HepG2 (cell line): ENCODE results near the gene GRM4. TPM values are rescaled to one million over a fixed set of nuclear protein-coding genes. Genes with fewer than 3 reads are reported as not detected.

Source experiments
- ATAC-seq: fragments of 200-7000 bp; cut with Tn5 transposase; 3 replicates; pipeline ENCODE4 v1.9.1; 2020; ENCODE audit warnings: mild to moderate bottlenecking, moderate library complexity
- BruUV-seq: library from RNA; stranded (reverse); fragments of 400-500 nt; replicated peaks from 2 replicates; lab custom pipeline; 2021; lab: Mats Ljungman, UMichigan
- CTCF ChIA-PET: fragments of 300-600 bp; formaldehyde crosslinking; extraction: SDS; loops from one replicate; lab custom pipeline; 2021; ENCODE audit warnings: low total read pairs, inconsistent platforms, low intra/inter-chr PET ratio; lab: Yijun Ruan, JAX
- POLR2A ChIA-PET: fragments of 350-600 bp; sonication (Branson Sonifier 250); formaldehyde crosslinking; loops from one replicate; lab custom pipeline; 2020; ENCODE audit warnings: antibody characterized with exemption, inconsistent platforms; lab: Yijun Ruan, JAX
- DNase-seq: peaks from one replicate; pipeline ENCODE4 v3.0.0-alpha.2; 2015; ENCODE audit warnings: low spot score
- FAIRE-seq: peaks from 3 replicates; lab custom pipeline; 2011; peaks lifted over from hg19 to GRCh38; lab: Jason Lieb, UNC
- H2AFZ ChIP-seq: one replicate; pipeline ENCODE4 v1.6.1; 2011; ENCODE audit warnings: low read length, inconsistent platforms
- H3K27ac ChIP-seq: fragments of 300-600 bp; 3 replicates; pipeline ENCODE4 v1.8.0; 2011; ENCODE audit warnings: mixed run types, mild to moderate bottlenecking, mixed read lengths, low read length, inconsistent platforms; ENCODE audit not compliant: insufficient read depth; ENCODE audit errors: extremely low read length
- H3K27me3 ChIP-seq, 2 experiments: fragments of 200-600 bp in 1 of 2; 2 replicates in 1 of 2; 3 replicates in 1 of 2; pipeline versions ENCODE4 v1.6.0 to v1.8.0; 2011; ENCODE audit warnings: low read length in 2 of 2, mild to moderate bottlenecking in 2 of 2, moderate library complexity in 2 of 2, inconsistent platforms in 1 of 2; ENCODE audit not compliant: insufficient read depth in 2 of 2, control insufficient read depth in 1 of 2
- H3K36me3 ChIP-seq, 2 experiments: fragments of 200-600 bp in 1 of 2; replicated peaks in 1 of 2; 2 replicates in 1 of 2; 3 replicates in 1 of 2; pipeline versions ENCODE4 v1.5.1 to v1.8.0; 2011; ENCODE audit warnings: low read length in 2 of 2, inconsistent platforms in 1 of 2; ENCODE audit not compliant: insufficient read depth in 2 of 2, control insufficient read depth in 1 of 2
- H3K4me1 ChIP-seq: 2 replicates; pipeline ENCODE4 v1.5.1; 2012; ENCODE audit warnings: low read length, inconsistent platforms; ENCODE audit not compliant: insufficient read depth
- H3K4me2 ChIP-seq: 2 replicates; pipeline ENCODE4 v1.6.0; 2011; ENCODE audit warnings: low read depth, low read length, inconsistent platforms
- H3K4me3 ChIP-seq, 3 experiments: fragments of 200-600 bp in 1 of 3; sonication (generic), shearing (Covaris generic) in 1 of 3; replicated peaks in 1 of 3; 2 replicates each; pipeline ENCODE4 v1.5.1; 2011 to 2016; ENCODE audit warnings: low read length in 3 of 3, inconsistent platforms in 2 of 3, low read depth in 2 of 3, mild to moderate bottlenecking in 2 of 3, control low read depth in 1 of 3, mixed read lengths in 1 of 3; ENCODE audit not compliant: insufficient read depth in 1 of 3
- H3K79me2 ChIP-seq: one replicate; pipeline ENCODE4 v1.6.1; 2011; ENCODE audit warnings: low read length, inconsistent platforms; ENCODE audit not compliant: insufficient read depth
- H3K9ac ChIP-seq: 2 replicates; pipeline ENCODE4 v1.6.0; 2011; ENCODE audit warnings: mild to moderate bottlenecking, low read depth, low read length, inconsistent platforms; ENCODE audit not compliant: insufficient read depth
- H3K9me3 ChIP-seq: 2 replicates; pipeline ENCODE4 v1.5.1; 2012; ENCODE audit warnings: mild to moderate bottlenecking, low read length
- H4K20me1 ChIP-seq: 2 replicates; pipeline ENCODE4 v1.6.0; 2011; ENCODE audit warnings: inconsistent platforms, mild to moderate bottlenecking, low read length, moderate library complexity; ENCODE audit not compliant: insufficient read depth
- ATRX ChIP-seq: sonication (generic); formaldehyde crosslinking; IDR thresholded peaks from 2 replicates; pipeline ENCODE4 v1.4.0; 2020; ENCODE audit warnings: missing genetic modification reagents, borderline replicate concordance
- CBX1 ChIP-seq: IDR thresholded peaks from one replicate; pipeline ENCODE4 v1.6.1; 2016; ENCODE audit warnings: antibody characterized with exemption, low read depth
- FOXK1 ChIP-seq: sonication (generic); formaldehyde crosslinking; IDR thresholded peaks from 2 replicates; pipeline ENCODE4 v1.4.0; 2020; ENCODE audit warnings: low read depth, missing genetic modification reagents, borderline replicate concordance
- IKZF1 ChIP-seq: fragments of 450-650 bp; IDR thresholded peaks from 2 replicates; pipeline ENCODE4 v1.7.1; 2016
- ISX ChIP-seq: sonication (generic); formaldehyde crosslinking; conservative IDR thresholded peaks from 2 replicates; pipeline ENCODE4 v1.5.0; 2020; ENCODE audit warnings: missing genetic modification reagents
- MYNN ChIP-seq: sonication (generic); formaldehyde crosslinking; IDR thresholded peaks from 2 replicates; pipeline ENCODE4 v1.4.0; 2020; ENCODE audit warnings: mild to moderate bottlenecking, low read depth, missing genetic modification reagents
- MZF1 ChIP-seq: sonication (generic); formaldehyde crosslinking; IDR thresholded peaks from 2 replicates; pipeline ENCODE4 v1.8.1; 2023; ENCODE audit warnings: mild to moderate bottlenecking, missing genetic modification reagents, borderline replicate concordance
- RXRA ChIP-seq: sonication (generic); formaldehyde crosslinking; IDR thresholded peaks from 2 replicates; pipeline ENCODE4 v1.5.1; 2020; ENCODE audit warnings: missing genetic modification reagents
- SAFB2 ChIP-seq: sonication (generic); formaldehyde crosslinking; IDR thresholded peaks from 2 replicates; pipeline ENCODE4 v1.5.1; 2020; ENCODE audit warnings: missing genetic modification reagents, low read depth, mild to moderate bottlenecking, borderline replicate concordance
- STAT5B ChIP-seq: sonication (generic); formaldehyde crosslinking; IDR thresholded peaks from 2 replicates; pipeline ENCODE4 v1.4.0; 2020; ENCODE audit warnings: missing genetic modification reagents
- YEATS2 ChIP-seq: sonication (generic); formaldehyde crosslinking; IDR thresholded peaks from 2 replicates; pipeline ENCODE4 v1.4.0; 2020; ENCODE audit warnings: missing genetic modification reagents, borderline replicate concordance
- ZNF124 ChIP-seq: sonication (generic); formaldehyde crosslinking; IDR thresholded peaks from 2 replicates; pipeline ENCODE4 v1.4.0; 2020; ENCODE audit warnings: missing genetic modification reagents
- ZNF3 ChIP-seq: IDR thresholded peaks from 2 replicates; pipeline ENCODE4 v1.7.0; 2017; ENCODE audit warnings: inconsistent platforms
- ZNF7 ChIP-seq: IDR thresholded peaks from 2 replicates; pipeline ENCODE4 v1.6.1; 2016; ENCODE audit warnings: missing biosample characterization, missing genetic modification reagents
- ZNF740 ChIP-seq: sonication (generic); formaldehyde crosslinking; IDR thresholded peaks from 2 replicates; pipeline ENCODE4 v1.4.0; 2020; ENCODE audit warnings: missing genetic modification reagents
- ZSCAN22 ChIP-seq: sonication (generic); formaldehyde crosslinking; IDR thresholded peaks from 2 replicates; pipeline ENCODE4 v1.4.0; 2020; ENCODE audit warnings: mild to moderate bottlenecking, missing genetic modification reagents
- ZSCAN9 ChIP-seq: IDR thresholded peaks from 2 replicates; pipeline ENCODE4 v1.6.1; 2016; ENCODE audit warnings: borderline replicate concordance
- WGBS: methylation state at CpG from one replicate; pipeline ENCODE4 v1.1.6; 2017; ENCODE audit warnings: low lambda C conversion rate; 5-methylcytosine and 5-hydroxymethylcytosine counted together
- in situ Hi-C: cut with HindIII; loops from 2 replicates; pipeline ENCODE4 v1.10.0; 2017; ENCODE audit warnings: low pct_unique_long_range_greater_than_20kb; ENCODE audit not compliant: extremely low pct_ligation_motif_present
- intact Hi-C: fragments of 100-400 bp; cut with micrococcal nuclease; formaldehyde crosslinking; loops from one replicate; pipeline ENCODE4 v1.10.0; 2022; ENCODE audit not compliant: unreplicated experiment
- polyA plus RNA-seq, 8 experiments: library from polyadenylated mRNA; depleted of rRNA in 3 of 8; stranded (reverse) in 7 of 8; unstranded in 1 of 8; fragments of >200 nt; fragmentation: Illumina TruSeq in 4 of 8; extraction: Trizol in 4 of 8; gene quantifications; 2 replicates each; pipeline versions ENCODE4 v1.2.1 to v1.2.3, GENCODE V29; 2011 to 2016; ENCODE audit warnings: low read depth in 4 of 8, missing spikeins in 1 of 8, mixed read lengths in 1 of 8; ENCODE audit not compliant: insufficient read depth in 1 of 8
- total RNA-seq, 5 experiments: library from RNA; depleted of rRNA; stranded (reverse); fragments of >200 nt; fragmentation: Illumina TruSeq; extraction: Trizol; gene quantifications; 2 replicates each; pipeline ENCODE4 v1.2.3, GENCODE V29; 2016; ENCODE audit warnings: low read depth in 1 of 5

GRM4 gene
- total and polyA plus RNA-seq, 2 of the 13 experiments (the other 11 are each of a cell fraction or from before 2014, with no cell fraction given): not detected

GRCh38 chr6:34110610-34111009, 35.3 kb downstream of the GRM4 start:
- DNase-seq (no peak), ATAC-seq (no peak), FAIRE-seq (no peak)
- Histone ChIP-seq H3K36me3 (no peaks in the 10 kb centered on the region), H2AFZ (no peak overlapping the region), H3K9ac (no peak overlapping the region), H3K79me2 (no peaks in the 10 kb centered on the region), H3K9me3 (no peaks in the 10 kb centered on the region), H3K4me2 (no peak overlapping the region), H3K4me3 (no peak overlapping the region), H3K4me1 (no peaks in the 10 kb centered on the region), H3K27ac (no peak overlapping the region), H4K20me1 (peaks cover 3% of the 10 kb centered on the region; the same call in 1 of the 2 replicates), H3K27me3 (peaks cover 14 to 46% of the 10 kb centered on the region in 2 experiments; a peak in 4 of 5 replicates)
- BruUV-seq: no TSS peak
- ChIA-PET CTCF (no interaction called here), POLR2A (no interaction called here)
- 0% methylated on average over 4 of the region's 6 CpGs for WGBS
- in situ Hi-C loops: no loop called here
- TF ChIP-seq ISX (CRISPR knock-in tag): no peak
- no peak for TF ChIP-seq ZSCAN22 (CRISPR knock-in tag)
- no peak for TF ChIP-seq MYNN (CRISPR knock-in tag)
- TF ChIP-seq ZNF124 (CRISPR knock-in tag): no peak
- no peak for TF ChIP-seq RXRA (CRISPR knock-in tag)
- no peak for TF ChIP-seq FOXK1
- no peak for TF ChIP-seq IKZF1
- TF ChIP-seq ATRX: no peak
- no peak for TF ChIP-seq ZNF3 (CRISPR knock-in tag)
- no peak for TF ChIP-seq ZSCAN9 (CRISPR knock-in tag)
- no peak for TF ChIP-seq MZF1 (CRISPR knock-in tag)
- TF ChIP-seq CBX1: no peak
- TF ChIP-seq YEATS2 (CRISPR knock-in tag): no peak
- TF ChIP-seq SAFB2 (CRISPR knock-in tag): no peak
- no peak for TF ChIP-seq ZNF7 (CRISPR knock-in tag)
- TF ChIP-seq ZNF740 (CRISPR knock-in tag): no peak
- no peak for TF ChIP-seq STAT5B (CRISPR knock-in tag)
- intact Hi-C loops: no loop called here
